HG03432 (cell line): ENCODE data around the gene TMPRSS11A.

Experiments used
- ATAC-seq: cut with Tn5 transposase; IDR thresholded peaks from one replicate; pipeline ENCODE4 v1.9.1; 2021; ENCODE audit warnings: mild to moderate bottlenecking, moderate library complexity; ENCODE audit not compliant: unreplicated experiment

The TMPRSS11A gene

DNA sequence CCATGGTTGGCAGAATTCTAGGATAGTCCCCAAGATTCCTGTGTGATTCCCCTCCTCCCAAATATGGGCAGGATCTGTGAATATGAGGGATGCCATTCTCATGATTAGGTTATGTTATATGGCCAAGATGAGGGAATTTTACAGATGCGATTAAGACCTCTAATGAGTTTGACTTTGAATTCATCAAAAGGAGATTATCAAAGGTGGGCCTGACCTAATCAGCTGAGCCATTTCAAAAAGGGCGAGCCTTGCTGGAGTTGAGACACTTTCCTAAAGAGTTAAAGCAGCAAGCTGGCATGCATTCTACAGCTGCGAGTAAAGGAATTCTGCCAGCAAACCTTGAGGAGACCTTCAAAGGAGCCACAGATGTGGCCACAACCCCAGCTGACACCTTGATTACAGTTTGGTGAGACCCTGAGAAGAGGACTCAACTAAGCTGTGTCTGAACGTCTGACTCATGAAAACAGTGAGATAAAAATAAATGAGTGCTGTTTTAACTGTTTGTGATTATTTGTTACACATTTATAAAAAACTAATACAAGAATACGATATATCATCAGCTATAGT, 47.8 kb downstream of the TMPRSS11A start:
- no peak for ATAC-seq

DNA sequence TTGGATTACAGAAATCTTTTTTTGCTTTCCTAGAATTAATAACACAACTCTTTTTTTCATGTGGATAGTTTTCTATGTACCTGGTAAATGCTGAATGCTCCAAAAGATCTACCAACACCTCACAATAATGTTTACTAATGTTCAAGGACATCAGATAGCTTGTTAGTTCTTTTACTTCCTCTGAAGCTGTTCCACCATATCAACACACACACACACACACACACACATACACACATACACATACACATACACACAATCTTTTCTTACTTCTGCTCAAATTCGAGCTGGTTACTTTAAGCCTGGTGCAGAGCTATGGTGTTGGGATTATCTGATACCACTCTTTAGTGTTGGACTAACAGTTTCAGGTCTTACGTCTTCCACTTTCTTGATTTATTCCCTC, 51.2 kb downstream of the TMPRSS11A start:
- no peak for ATAC-seq

- ATAC-seq: no peak
Observed at GRCh38 chr4:67911638-67912037, 51.7 kb downstream of the TMPRSS11A start.

- no peak for ATAC-seq
Observed at GRCh38 chr4:67911141-67911540, 52.2 kb downstream of the TMPRSS11A start.

- no peak for ATAC-seq
Observed at GRCh38 chr4:67910585-67910905, 52.7 kb downstream of the TMPRSS11A start.

GRCh38 chr4:67909905-67910584, 53.2 kb downstream of the TMPRSS11A start:
- ATAC-seq: peak; percentile 69

- no peak for ATAC-seq
Observed at GRCh38 chr4:67907650-67908049, 55.6 kb downstream of the TMPRSS11A start.

DNA sequence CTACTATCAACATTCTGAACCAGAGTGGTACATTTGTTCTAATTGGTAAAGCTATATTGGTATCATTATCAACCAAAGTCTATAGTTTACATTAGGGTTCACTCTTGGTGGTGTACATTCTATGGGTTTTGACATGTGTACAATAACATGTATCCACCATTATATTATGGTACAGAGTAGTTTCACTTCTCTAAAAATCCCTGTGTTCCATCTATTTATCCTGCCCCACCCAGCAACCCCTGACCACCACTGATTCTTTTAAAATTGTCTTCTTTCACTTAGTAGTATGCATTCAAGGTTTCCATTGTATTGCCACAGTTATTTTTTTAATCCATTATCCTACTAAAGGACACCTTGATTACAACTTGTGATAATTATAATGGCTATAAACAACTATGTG, 64.2 kb downstream of the TMPRSS11A start:
- ATAC-seq: no peak

DNA sequence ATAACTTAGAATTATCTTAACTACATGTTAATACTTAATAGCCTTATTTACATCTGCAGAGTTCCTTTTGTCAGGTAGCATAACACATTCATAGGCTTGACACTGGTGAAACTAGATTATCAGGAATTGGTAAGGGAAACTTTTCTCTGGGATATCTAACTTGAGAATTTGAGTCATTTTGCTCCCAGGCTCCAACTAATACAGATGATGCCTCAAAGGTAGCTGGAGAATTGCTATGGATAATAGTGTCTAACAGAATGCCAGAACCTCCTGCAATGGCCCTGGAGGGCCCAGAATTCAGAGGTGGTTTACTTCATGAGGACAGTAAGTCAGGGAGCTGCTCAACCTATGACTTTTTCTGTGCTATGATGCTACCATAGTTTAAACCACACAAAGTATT, 65.6 kb downstream of the TMPRSS11A start:
- ATAC-seq: no peak

DNA sequence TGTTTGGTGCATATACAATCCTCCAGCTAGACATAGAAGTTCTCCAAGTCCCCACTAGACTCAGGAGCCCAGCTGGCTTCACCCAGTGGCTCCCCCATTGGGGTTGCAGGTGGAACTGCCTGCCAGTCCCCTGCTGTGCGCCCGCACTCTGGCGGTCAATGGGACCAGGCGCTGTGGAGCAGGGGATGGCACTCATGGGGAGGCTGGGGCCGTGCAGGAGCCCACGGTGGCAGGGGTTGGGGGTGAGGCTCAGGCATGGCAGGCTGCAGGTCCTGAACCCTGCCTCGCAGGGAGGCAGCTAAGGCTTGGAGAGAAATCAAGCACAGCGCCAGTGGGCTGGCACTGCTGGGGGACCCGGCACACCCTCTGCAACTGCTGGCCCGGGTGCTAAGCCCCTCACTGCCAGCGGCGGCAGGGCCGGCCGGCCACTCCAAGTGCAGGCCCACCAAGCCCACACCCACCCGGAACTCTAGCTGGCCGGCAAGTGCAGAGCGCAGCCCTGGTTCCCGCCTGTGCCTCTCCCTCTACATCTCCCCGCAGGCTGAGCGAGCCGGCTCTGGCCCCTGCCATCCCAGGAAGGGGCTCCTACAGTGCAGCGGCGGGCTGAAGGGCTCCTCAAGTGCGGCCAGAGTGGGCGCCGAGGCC, 66.8 kb downstream of the TMPRSS11A start:
- ATAC-seq: no peak

DNA sequence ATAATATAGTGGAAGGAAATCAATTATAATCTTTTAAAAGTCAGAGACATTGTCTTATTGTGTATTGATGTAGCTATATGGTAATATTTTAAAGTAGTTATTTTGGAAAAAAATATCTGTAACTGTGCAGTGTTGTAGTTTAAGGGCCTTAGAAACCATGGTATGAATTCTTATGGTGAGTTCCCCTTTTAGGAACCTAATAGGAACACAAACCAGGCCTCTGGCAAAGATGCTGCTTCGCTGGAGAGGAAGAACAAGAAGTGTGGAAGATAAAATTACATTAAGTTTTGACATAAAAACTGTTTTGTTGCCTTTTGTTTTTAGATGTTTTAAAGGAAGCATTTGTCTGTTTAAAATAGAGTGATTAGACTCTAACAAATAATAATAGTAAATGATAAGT, 68.6 kb downstream of the TMPRSS11A start:
- no peak for ATAC-seq

GRCh38 chr4:67892905-67893304, 70.4 kb downstream of the TMPRSS11A start:
- ATAC-seq: no peak

DNA sequence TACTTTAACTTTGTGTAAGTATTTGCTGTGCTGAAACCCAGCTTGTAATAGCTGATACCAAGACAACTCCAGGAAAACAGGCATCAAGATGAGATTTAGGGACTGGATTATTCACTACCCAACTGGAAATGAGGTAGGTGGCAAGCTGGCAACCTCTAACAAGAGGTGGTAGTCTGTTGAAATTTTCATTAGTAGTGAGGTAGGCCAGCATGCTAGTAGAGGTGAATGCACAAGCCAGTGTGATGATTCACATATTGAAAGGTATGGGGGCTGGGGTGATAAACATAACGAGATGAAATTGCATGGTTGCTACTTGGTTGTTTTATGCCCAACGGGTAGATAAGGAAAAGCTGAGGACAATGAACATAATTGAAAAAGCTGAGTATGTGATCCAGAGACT, 71.0 kb downstream of the TMPRSS11A start:
- ATAC-seq: no peak

GRCh38 chr4:67891645-67892044, 71.6 kb downstream of the TMPRSS11A start:
- ATAC-seq: peak; percentile 45

DNA sequence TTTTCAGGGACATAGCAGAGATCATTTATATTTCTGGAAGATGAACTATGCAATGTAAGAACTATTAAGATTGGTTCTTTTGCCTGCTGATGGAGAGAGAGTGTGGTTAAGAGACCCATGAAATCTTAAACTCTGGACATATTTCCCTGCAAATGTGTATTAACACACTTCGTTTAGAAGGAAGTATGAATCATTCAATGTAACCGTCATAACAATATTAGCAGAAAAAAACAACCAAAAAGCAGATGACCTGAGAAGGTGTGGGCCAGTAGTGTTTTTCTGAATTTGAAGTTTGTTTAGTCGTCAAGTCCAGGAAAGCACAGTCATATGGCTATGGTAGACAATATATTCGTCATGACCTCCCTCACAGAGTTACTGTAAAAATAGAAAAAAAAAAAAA, 77.0 kb downstream of the TMPRSS11A start:
- ATAC-seq: no peak

DNA sequence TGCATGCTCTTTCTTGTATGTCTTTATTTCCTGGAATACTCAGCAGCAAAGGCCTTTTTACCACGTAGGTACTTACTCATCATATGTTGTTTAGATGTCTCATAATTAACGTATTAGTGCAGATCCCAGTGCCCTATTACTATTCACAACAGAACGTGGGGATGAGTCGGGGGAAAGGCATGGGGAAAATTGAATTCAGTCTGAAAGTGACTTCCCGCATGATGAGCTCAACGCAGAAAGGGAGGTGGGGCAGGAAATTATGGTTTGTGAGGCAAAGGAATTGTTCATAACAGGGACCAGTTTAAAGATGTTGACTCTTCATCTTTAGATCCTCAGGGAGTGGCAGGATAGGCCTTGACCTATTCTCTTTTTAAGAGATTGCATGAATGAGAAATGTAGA, 77.5 kb downstream of the TMPRSS11A start:
- no peak for ATAC-seq

DNA sequence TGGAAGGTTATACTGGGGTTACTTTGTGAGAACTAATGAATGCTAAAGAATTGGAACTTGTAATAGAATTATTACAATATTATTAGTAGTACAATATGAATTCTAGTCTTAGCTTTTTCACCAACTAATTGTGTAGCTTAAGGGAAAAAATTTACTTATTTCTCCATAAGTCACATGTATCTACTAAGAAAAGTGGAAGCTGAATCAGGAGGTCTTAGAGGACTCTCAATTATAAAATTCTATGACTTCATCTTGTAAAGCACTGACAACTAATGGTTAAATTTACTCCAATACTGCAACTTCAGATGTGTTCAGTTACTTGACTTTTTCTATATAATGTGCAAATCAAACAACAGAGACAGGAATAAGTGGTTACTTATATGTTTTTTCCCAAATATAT, 78.6 kb downstream of the TMPRSS11A start:
- no peak for ATAC-seq

- ATAC-seq: no peak
Observed at GRCh38 chr4:67883902-67884301, 79.4 kb downstream of the TMPRSS11A start, which contains the start of gene TMPRSS11D. TSS of gene TMPRSS11D (minus strand) at chr4:67884002. CDS start at chr4:67883933, 69 bp downstream.

GRCh38 chr4:67883458-67883857, 79.8 kb downstream of the TMPRSS11A start:
- no peak for ATAC-seq

DNA sequence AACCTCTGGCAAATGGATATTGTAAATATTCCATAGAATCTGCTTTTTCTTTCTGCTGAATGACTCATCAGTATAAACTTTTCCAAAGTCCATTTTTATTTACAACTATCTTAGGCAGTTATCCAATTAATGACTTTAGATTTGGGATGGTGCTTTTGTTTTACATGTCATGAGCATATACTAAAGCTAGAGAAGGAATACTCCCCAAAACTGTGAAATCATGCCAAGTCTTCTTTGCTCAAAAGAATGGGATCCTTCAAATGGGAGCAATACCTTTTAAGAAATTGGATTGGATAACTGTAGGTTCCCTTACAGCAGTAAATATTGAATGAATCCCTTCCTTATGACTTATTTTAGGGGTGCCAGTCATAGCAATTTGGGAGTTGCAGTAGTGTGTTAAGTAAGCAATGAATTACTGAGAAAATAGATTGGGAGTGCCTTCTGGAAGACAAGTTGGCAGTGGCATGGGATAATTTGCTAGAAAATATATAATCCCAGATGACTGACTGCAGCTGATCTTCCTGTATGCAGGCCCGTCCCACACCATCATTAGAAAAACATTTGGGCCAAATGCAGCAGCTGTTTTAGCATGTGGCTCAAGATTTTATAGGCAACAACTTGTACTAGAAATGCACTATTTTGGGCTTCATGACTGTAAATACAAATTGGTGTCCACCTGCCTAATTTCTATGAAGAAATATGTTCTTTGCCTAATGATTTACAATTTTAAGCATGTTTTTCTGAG, 82.3 kb downstream of the TMPRSS11A start:
- no peak for ATAC-seq

- ATAC-seq: no peak
Observed at GRCh38 chr4:67879486-67879885, 83.8 kb downstream of the TMPRSS11A start.

GRCh38 chr4:67877086-67877485, 86.2 kb downstream of the TMPRSS11A start:
- ATAC-seq: no peak
